GM18858 (cell line): ENCODE measurements around the gene C8G.

Experiments
- ATAC-seq: cut with Tn5 transposase; IDR thresholded peaks from one replicate; pipeline ENCODE4 v1.9.1; 2021; ENCODE audit not compliant: unreplicated experiment

The C8G gene

GRCh38 chr9:136920069-136920468 is 25.0 kb upstream of the C8G start:
- ATAC-seq: no peak

GRCh38 chr9:136920734-136921231 is 24.3 kb upstream of the C8G start:
- ATAC-seq: no peak

- no peak for ATAC-seq
Measured at GRCh38 chr9:136921307-136921706, 23.7 kb upstream of the C8G start.

- ATAC-seq: no peak
Measured at GRCh38 chr9:136921718-136922117, 23.3 kb upstream of the C8G start.

- ATAC-seq: no peak
Measured at GRCh38 chr9:136922540-136922939, 22.5 kb upstream of the C8G start.

GRCh38 chr9:136923881-136924280 is 21.2 kb upstream of the C8G start:
- ATAC-seq: no peak

GRCh38 chr9:136925414-136926153 is 19.5 kb upstream of the C8G start:
- no peak for ATAC-seq

GRCh38 chr9:136926154-136926704 is 18.8 kb upstream of the C8G start:
- no peak for ATAC-seq

- ATAC-seq: no peak
Measured at GRCh38 chr9:136926749-136927148, 18.3 kb upstream of the C8G start.

GRCh38 chr9:136927343-136928271 is 17.4 kb upstream of the C8G start:
- no peak for ATAC-seq

GRCh38 chr9:136928591-136928990 is 16.5 kb upstream of the C8G start:
- no peak for ATAC-seq

- no peak for ATAC-seq
Measured at GRCh38 chr9:136930014-136930413, 15.0 kb upstream of the C8G start.

GRCh38 chr9:136931611-136932130 is 13.4 kb upstream of the C8G start:
- no peak for ATAC-seq

- ATAC-seq: no peak
Measured at GRCh38 chr9:136934277-136934676, 10.8 kb upstream of the C8G start.

- no peak for ATAC-seq
Measured at GRCh38 chr9:136935651-136936050, 9.4 kb upstream of the C8G start.

- no peak for ATAC-seq
Measured at GRCh38 chr9:136936645-136937170, 8.3 kb upstream of the C8G start.

- ATAC-seq: no peak
Measured at GRCh38 chr9:136937186-136938001, 7.6 kb upstream of the C8G start.

- ATAC-seq: no peak
Measured at GRCh38 chr9:136939431-136939995, 5.5 kb upstream of the C8G start.

- ATAC-seq: no peak
Measured at GRCh38 chr9:136939996-136940525, 5.0 kb upstream of the C8G start.
